ENCODE results near the gene RERG. TPM values are rescaled to one million over a fixed set of nuclear protein-coding genes. Genes with fewer than 3 reads are reported as not detected.

The RERG gene
- total and polyA plus RNA-seq, 4 donors = 1.0 to 1.4 (median 1.1) TPM

GRCh38 chr12:15265875-15266274, 44.7 kb upstream of the RERG start (continued):
- TF ChIP-seq REST (IDR thresholded peaks at IDR 0.05) = no peak
- TF ChIP-seq YY1 (IDR thresholded peaks at IDR 0.05) = no peak

- no peaks in the 10 kb centered on the region for H3K4me1 ChIP-seq (ENCODE audit: control insufficient read depth in 4 of 4, insufficient read depth in 4 of 4, low read length in 3 of 4)
- TF ChIP-seq YY1 (IDR thresholded peaks at IDR 0.05) (no peak), RXRA (IDR thresholded peaks at IDR 0.05) (no peak), NR2F2 (IDR thresholded peaks at IDR 0.05) (no peak), HNF4A (conservative IDR thresholded peaks at IDR 0.05) (peak; percentile 13 to 21), HNF4G (IDR thresholded peaks at IDR 0.05) (no peak), MAX (IDR thresholded peaks at IDR 0.05) (no peak), GABPA (IDR thresholded peaks at IDR 0.05 in 1 of 2, conservative IDR thresholded peaks at IDR 0.05 in 1 of 2) (no peak), JUND (IDR thresholded peaks at IDR 0.05) (no peak), ATF3 (IDR thresholded peaks at IDR 0.05) (no peak), SP1 (IDR thresholded peaks at IDR 0.05) (peak; percentile 17)
- WGBS = 27% methylated on average over 4 of the region's 4 CpGs
- no peak overlapping the region for H3K27ac ChIP-seq (ENCODE audit: low read depth in 1 of 2, low read length in 2 of 2)
- H3K36me3 ChIP-seq (ENCODE audit: control insufficient read depth in 4 of 4, insufficient read depth in 3 of 4, low read depth in 1 of 4, low read length in 3 of 4) = no peaks in the 10 kb centered on the region
- H3K9me3 ChIP-seq (ENCODE audit: control insufficient read depth in 4 of 4, low read length in 3 of 4) = no peaks in the 10 kb centered on the region
- no peak for DNase-seq (ENCODE audit: low spot score)
- no peak overlapping the region for H3K9ac ChIP-seq (ENCODE audit: low read depth in 1 of 2, low read length in 2 of 2)
- H3K27me3 ChIP-seq (ENCODE audit: control insufficient read depth in 4 of 4, insufficient read depth in 4 of 4, low read length in 3 of 4) = peaks cover 0 to 2% (median 0%) of the 10 kb centered on the region in 4 donors
- no peak overlapping the region for H3K4me3 ChIP-seq (ENCODE audit: low read depth in 1 of 3, low read length in 3 of 3)
Observed at GRCh38 chr12:15256761-15257160, 35.5 kb upstream of the RERG start.

- no peak overlapping the region for H3K9ac ChIP-seq (ENCODE audit: low read depth in 1 of 2, low read length in 2 of 2)
- no peak for DNase-seq (ENCODE audit: low spot score)
- WGBS = 64% methylated on average over 1 of the region's 1 CpG
- H3K4me3 ChIP-seq (ENCODE audit: low read depth in 1 of 3, low read length in 3 of 3) = no peak overlapping the region
- peaks cover 0 to 2% (median 0%) of the 10 kb centered on the region in 4 donors for H3K27me3 ChIP-seq (ENCODE audit: control insufficient read depth in 4 of 4, insufficient read depth in 4 of 4, low read length in 3 of 4)
- no peaks in the 10 kb centered on the region for H3K4me1 ChIP-seq (ENCODE audit: control insufficient read depth in 4 of 4, insufficient read depth in 4 of 4, low read length in 3 of 4)
- no peak for TF ChIP-seq EGR1 (IDR thresholded peaks at IDR 0.05; ENCODE audit: low read depth in 2 of 2)
- TF ChIP-seq RAD21 (IDR thresholded peaks at IDR 0.05) = no peak
- no peak for TF ChIP-seq ZBTB33 (IDR thresholded peaks at IDR 0.05)
- no peak for TF ChIP-seq HNF4A (conservative IDR thresholded peaks at IDR 0.05)
- TF ChIP-seq YY1 (IDR thresholded peaks at IDR 0.05) = no peak
- no peak for TF ChIP-seq JUND (IDR thresholded peaks at IDR 0.05)
- no peak for TF ChIP-seq GABPA (IDR thresholded peaks at IDR 0.05 in 1 of 2, conservative IDR thresholded peaks at IDR 0.05 in 1 of 2)
- TF ChIP-seq SP1 (IDR thresholded peaks at IDR 0.05) = no peak
- no peak for TF ChIP-seq FOXA2 (IDR thresholded peaks at IDR 0.05)
- no peak for TF ChIP-seq TAF1 (conservative IDR thresholded peaks at IDR 0.05)
- TF ChIP-seq REST (IDR thresholded peaks at IDR 0.05) = no peak
- TF ChIP-seq HNF4G (IDR thresholded peaks at IDR 0.05) = no peak
- TF ChIP-seq NR2F2 (IDR thresholded peaks at IDR 0.05) = no peak
- TF ChIP-seq RXRA (IDR thresholded peaks at IDR 0.05) = no peak
- H3K27ac ChIP-seq (ENCODE audit: low read depth in 1 of 2, low read length in 2 of 2) = no peak overlapping the region
- H3K36me3 ChIP-seq (ENCODE audit: control insufficient read depth in 4 of 4, insufficient read depth in 3 of 4, low read depth in 1 of 4, low read length in 3 of 4) = no peaks in the 10 kb centered on the region
- H3K9me3 ChIP-seq (ENCODE audit: control insufficient read depth in 4 of 4, low read length in 3 of 4) = no peaks in the 10 kb centered on the region
Observed at GRCh38 chr12:15253990-15254389, 32.8 kb upstream of the RERG start.
